ENCODE data around the gene POMGNT1.

The POMGNT1 gene

DNA sequence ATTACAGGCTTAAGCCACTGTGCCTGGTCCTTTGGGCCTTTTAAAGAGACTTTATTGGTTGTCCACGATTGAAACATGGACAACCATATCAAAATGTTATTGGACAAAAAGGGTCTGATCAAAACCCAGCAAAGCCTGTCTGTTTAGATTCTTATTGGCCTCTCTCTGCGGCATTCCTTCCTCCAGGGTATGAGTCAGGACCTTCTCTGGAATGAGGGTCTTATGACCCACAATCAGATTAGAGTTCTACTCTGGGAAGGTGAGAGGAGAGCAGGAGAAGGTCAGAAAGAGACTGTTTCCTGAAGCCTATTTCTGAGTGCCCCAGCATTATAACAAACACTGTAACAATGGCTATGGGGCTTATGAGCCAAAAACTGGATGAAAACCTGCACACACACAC lies 12.8 kb upstream of the POMGNT1 start:
- Histone ChIP-seq H3K79me1 (replicated peaks; ENCODE audit: low read length, poor library complexity, severe bottlenecking) (peaks cover 2% of the 10 kb centered on the region), H3K9ac (ENCODE audit: low read length) (no peak overlapping the region), H4K8ac (ENCODE audit: low read length) (no peak overlapping the region), H3K18ac (ENCODE audit: low read depth in 1 of 2, low read length in 2 of 2) (no peak overlapping the region), H3K4me2 (ENCODE audit: low read length, poor library complexity, severe bottlenecking) (no peak overlapping the region), H4K91ac (ENCODE audit: low read length) (no peak overlapping the region), H3K4me1 (ENCODE audit: control insufficient read depth, insufficient read depth, low read depth, low read length) (no peaks in the 10 kb centered on the region), H2BK120ac (ENCODE audit: low read depth, low read length) (no peak overlapping the region), H3K14ac (ENCODE audit: low read length in 2 of 2) (no peak overlapping the region), H3K9me3 (ENCODE audit: control insufficient read depth, low read length) (no peaks in the 10 kb centered on the region), H3K23ac (ENCODE audit: low read length in 2 of 2) (no peak overlapping the region), H2AFZ (ENCODE audit: low read depth, low read length) (no peak overlapping the region), H3K4me3 (ENCODE audit: insufficient read depth in 1 of 2, low read depth in 1 of 2, low read length in 2 of 2) (no peak overlapping the region), H3K27me3 (ENCODE audit: control insufficient read depth in 1 of 2, insufficient read depth in 1 of 2, low read length in 2 of 2) (no peaks in the 10 kb centered on the region), H2AK5ac (ENCODE audit: low read length, severe bottlenecking) (no peak overlapping the region), H3K27ac (ENCODE audit: low read length, poor library complexity, severe bottlenecking) (no peak overlapping the region), H3K36me3 (ENCODE audit: control insufficient read depth in 1 of 2, insufficient read depth in 2 of 2, low read depth in 1 of 2, low read length in 2 of 2) (peaks cover 0 to 3% of the 10 kb centered on the region in 2 experiments), H2BK12ac (ENCODE audit: low read length in 2 of 2) (no peak overlapping the region), H3K4ac (ENCODE audit: low read depth in 1 of 2, low read length in 2 of 2) (no peak overlapping the region), H2BK15ac (ENCODE audit: low read depth, poor library complexity, severe bottlenecking) (no peak overlapping the region), H2BK5ac (ENCODE audit: low read depth, low read length, poor library complexity, severe bottlenecking) (no peak overlapping the region)
- peak; percentile 18 for DNase-seq
- WGBS = 75% methylated on average over 2 of the region's 2 CpGs

DNA sequence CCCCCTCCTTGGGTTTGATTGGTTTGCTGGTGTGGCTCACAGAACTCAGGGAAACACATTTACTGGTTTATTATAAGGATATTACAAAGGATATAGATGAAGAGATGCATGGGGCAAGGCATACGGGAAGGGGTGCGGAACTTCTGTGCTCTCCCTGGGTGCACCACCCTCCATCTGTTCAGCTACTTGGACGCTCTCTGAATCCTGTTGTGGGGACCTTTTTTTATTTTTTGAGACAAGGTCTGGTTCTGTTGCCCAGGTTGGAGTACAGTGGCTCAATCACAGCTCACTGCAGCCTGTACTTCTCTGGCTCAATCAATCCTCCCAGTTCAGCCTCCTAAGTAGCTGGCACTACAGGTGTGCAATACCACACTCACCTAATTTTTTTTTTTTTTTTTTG lies 12.3 kb upstream of the POMGNT1 start:
- 100% methylated on average over 3 of the region's 3 CpGs for WGBS
- Histone ChIP-seq H2BK12ac (ENCODE audit: low read length in 2 of 2) (no peak overlapping the region), H3K27ac (ENCODE audit: low read length, poor library complexity, severe bottlenecking) (no peak overlapping the region), H3K4me3 (ENCODE audit: insufficient read depth in 1 of 2, low read depth in 1 of 2, low read length in 2 of 2) (no peak overlapping the region), H3K4me2 (ENCODE audit: low read length, poor library complexity, severe bottlenecking) (no peak overlapping the region), H2AFZ (ENCODE audit: low read depth, low read length) (no peak overlapping the region), H4K8ac (ENCODE audit: low read length) (no peak overlapping the region), H3K79me1 (replicated peaks; ENCODE audit: low read length, poor library complexity, severe bottlenecking) (peaks cover 3% of the 10 kb centered on the region), H3K36me3 (ENCODE audit: control insufficient read depth in 1 of 2, insufficient read depth in 2 of 2, low read depth in 1 of 2, low read length in 2 of 2) (peaks cover 0 to 3% of the 10 kb centered on the region in 2 experiments), H3K23ac (ENCODE audit: low read length in 2 of 2) (no peak overlapping the region), H3K4me1 (ENCODE audit: control insufficient read depth, insufficient read depth, low read depth, low read length) (no peaks in the 10 kb centered on the region), H3K4ac (ENCODE audit: low read depth in 1 of 2, low read length in 2 of 2) (no peak overlapping the region), H3K9me3 (ENCODE audit: control insufficient read depth, low read length) (no peaks in the 10 kb centered on the region), H3K14ac (ENCODE audit: low read length in 2 of 2) (no peak overlapping the region), H3K18ac (ENCODE audit: low read depth in 1 of 2, low read length in 2 of 2) (no peak overlapping the region), H2BK5ac (ENCODE audit: low read depth, low read length, poor library complexity, severe bottlenecking) (no peak overlapping the region), H2AK5ac (ENCODE audit: low read length, severe bottlenecking) (no peak overlapping the region), H2BK15ac (ENCODE audit: low read depth, poor library complexity, severe bottlenecking) (no peak overlapping the region), H3K27me3 (ENCODE audit: control insufficient read depth in 1 of 2, insufficient read depth in 1 of 2, low read length in 2 of 2) (no peaks in the 10 kb centered on the region), H3K9ac (ENCODE audit: low read length) (no peak overlapping the region), H4K91ac (ENCODE audit: low read length) (no peak overlapping the region), H2BK120ac (ENCODE audit: low read depth, low read length) (no peak overlapping the region)
- DNase-seq = no peak

DNA sequence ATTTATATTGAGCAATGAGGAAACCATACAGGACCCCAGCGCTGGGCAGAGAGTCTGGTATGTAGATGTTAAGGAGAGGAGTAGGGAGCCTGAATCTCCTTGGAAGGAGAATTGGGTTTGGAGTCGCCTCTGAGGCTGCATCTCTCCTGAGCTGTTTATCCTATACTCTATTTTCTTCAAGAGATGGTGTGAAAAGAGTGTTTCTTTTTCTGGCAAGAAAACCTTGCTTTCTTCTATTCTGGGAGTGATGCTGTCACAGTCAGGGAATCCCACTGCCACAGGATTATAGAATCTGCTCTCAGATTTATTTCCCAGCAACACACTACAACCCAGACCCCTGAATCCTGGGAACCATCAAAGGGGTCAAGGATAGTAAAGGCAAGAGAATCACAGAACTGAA lies 8.2 kb upstream of the POMGNT1 start:
- DNase-seq = no peak
- Histone ChIP-seq H4K91ac (ENCODE audit: low read length) (no peak overlapping the region), H3K4ac (ENCODE audit: low read depth in 1 of 2, low read length in 2 of 2) (no peak overlapping the region), H2BK15ac (ENCODE audit: low read depth, poor library complexity, severe bottlenecking) (no peak overlapping the region), H3K9ac (ENCODE audit: low read length) (no peak overlapping the region), H3K27ac (ENCODE audit: low read length, poor library complexity, severe bottlenecking) (no peak overlapping the region), H3K27me3 (ENCODE audit: control insufficient read depth in 1 of 2, insufficient read depth in 1 of 2, low read length in 2 of 2) (no peaks in the 10 kb centered on the region), H2BK12ac (ENCODE audit: low read length in 2 of 2) (no peak overlapping the region), H3K14ac (ENCODE audit: low read length in 2 of 2) (no peak overlapping the region), H3K9me3 (ENCODE audit: control insufficient read depth, low read length) (no peaks in the 10 kb centered on the region), H3K4me3 (ENCODE audit: insufficient read depth in 1 of 2, low read depth in 1 of 2, low read length in 2 of 2) (no peak overlapping the region), H2BK5ac (ENCODE audit: low read depth, low read length, poor library complexity, severe bottlenecking) (peak overlapping the region; percentile 19), H3K79me1 (replicated peaks; ENCODE audit: low read length, poor library complexity, severe bottlenecking) (peaks cover 6% of the 10 kb centered on the region), H2AK5ac (ENCODE audit: low read length, severe bottlenecking) (no peak overlapping the region), H2AFZ (ENCODE audit: low read depth, low read length) (no peak overlapping the region), H3K4me2 (ENCODE audit: low read length, poor library complexity, severe bottlenecking) (no peak overlapping the region), H3K4me1 (ENCODE audit: control insufficient read depth, insufficient read depth, low read depth, low read length) (peaks cover 6% of the 10 kb centered on the region), H4K8ac (ENCODE audit: low read length) (no peak overlapping the region), H3K23ac (ENCODE audit: low read length in 2 of 2) (no peak overlapping the region), H3K18ac (ENCODE audit: low read depth in 1 of 2, low read length in 2 of 2) (no peak overlapping the region), H2BK120ac (ENCODE audit: low read depth, low read length) (no peak overlapping the region), H3K36me3 (ENCODE audit: control insufficient read depth in 1 of 2, insufficient read depth in 2 of 2, low read depth in 1 of 2, low read length in 2 of 2) (peaks cover 0 to 3% of the 10 kb centered on the region in 2 experiments)
- 97% methylated on average over 2 of the region's 2 CpGs for WGBS

DNA sequence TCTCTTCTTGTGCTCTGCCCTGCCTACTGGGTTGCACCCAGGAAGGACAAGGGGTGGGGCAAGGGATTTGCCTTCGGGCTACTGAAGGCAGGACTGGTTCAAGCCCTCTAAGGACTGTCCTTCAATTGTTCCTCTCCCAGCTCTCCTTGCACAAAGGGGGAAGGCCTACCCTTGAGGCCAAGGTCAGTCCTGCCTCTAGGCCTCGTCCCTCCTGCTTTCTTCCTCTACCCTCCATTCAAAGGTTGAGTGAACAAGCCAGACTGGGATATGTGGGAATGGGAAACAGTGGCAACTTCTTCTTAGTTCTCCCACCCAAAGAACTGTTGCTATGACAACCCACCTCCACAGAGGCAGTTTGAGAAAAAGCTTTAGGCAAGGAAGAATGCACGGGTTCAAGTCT lies 7.6 kb upstream of the POMGNT1 start:
- Histone ChIP-seq H3K14ac (ENCODE audit: low read length in 2 of 2) (no peak overlapping the region), H3K18ac (ENCODE audit: low read depth in 1 of 2, low read length in 2 of 2) (no peak overlapping the region), H2AK5ac (ENCODE audit: low read length, severe bottlenecking) (no peak overlapping the region), H4K91ac (ENCODE audit: low read length) (no peak overlapping the region), H2BK120ac (ENCODE audit: low read depth, low read length) (no peak overlapping the region), H3K9ac (ENCODE audit: low read length) (no peak overlapping the region), H3K4me2 (ENCODE audit: low read length, poor library complexity, severe bottlenecking) (no peak overlapping the region), H3K23ac (ENCODE audit: low read length in 2 of 2) (no peak overlapping the region), H3K27me3 (ENCODE audit: control insufficient read depth in 1 of 2, insufficient read depth in 1 of 2, low read length in 2 of 2) (no peaks in the 10 kb centered on the region), H2BK5ac (ENCODE audit: low read depth, low read length, poor library complexity, severe bottlenecking) (no peak overlapping the region), H3K9me3 (ENCODE audit: control insufficient read depth, low read length) (no peaks in the 10 kb centered on the region), H2BK12ac (ENCODE audit: low read length in 2 of 2) (no peak overlapping the region), H3K4ac (ENCODE audit: low read depth in 1 of 2, low read length in 2 of 2) (no peak overlapping the region), H3K79me1 (replicated peaks; ENCODE audit: low read length, poor library complexity, severe bottlenecking) (peaks cover 6% of the 10 kb centered on the region), H3K4me3 (ENCODE audit: insufficient read depth in 1 of 2, low read depth in 1 of 2, low read length in 2 of 2) (no peak overlapping the region), H2BK15ac (ENCODE audit: low read depth, poor library complexity, severe bottlenecking) (no peak overlapping the region), H2AFZ (ENCODE audit: low read depth, low read length) (no peak overlapping the region), H3K4me1 (ENCODE audit: control insufficient read depth, insufficient read depth, low read depth, low read length) (peaks cover 6% of the 10 kb centered on the region), H3K36me3 (ENCODE audit: control insufficient read depth in 1 of 2, insufficient read depth in 2 of 2, low read depth in 1 of 2, low read length in 2 of 2) (peaks cover 0 to 3% of the 10 kb centered on the region in 2 experiments), H4K8ac (ENCODE audit: low read length) (no peak overlapping the region), H3K27ac (ENCODE audit: low read length, poor library complexity, severe bottlenecking) (no peak overlapping the region)
- DNase-seq = no peak
- WGBS = 71% methylated on average over 2 of the region's 3 CpGs
